Adrenal gland (tissue), 5 donors: ENCODE results near the gene DNAJC15.

Source experiments
- CTCF ChIP-seq, 6 experiments: fragments of 450-650 bp in 4 of 6; fragments of 200-600 bp in 2 of 6; sonication (generic) in 1 of 6; IDR thresholded peaks; 1 replicate in 5 of 6; 2 replicates in 1 of 6; pipeline versions ENCODE4 v1.5.1 to v1.8.0; 2016 to 2021; ENCODE audit warnings: antibody characterized with exemption in 6 of 6, mild to moderate bottlenecking in 2 of 6, moderate library complexity in 1 of 6
- POLR2A ChIP-seq, 2 donors: fragments of 450-650 bp; IDR thresholded peaks; one replicate each; pipeline ENCODE4 v1.6.1; 2017; ENCODE audit warnings: antibody characterized with exemption in 2 of 2, mild to moderate bottlenecking in 2 of 2, moderate library complexity in 1 of 2
- donor health status: DM: no; HTN: no; CAD: no.

GRCh38 chr13:42985312-42986175 is 37.8 kb upstream of the DNAJC15 start:
- TF ChIP-seq POLR2A (IDR thresholded peaks at IDR 0.05) (no peak), CTCF (IDR thresholded peaks at IDR 0.05) (no peak)
